NCI-H1930 (cell line): ENCODE measurements around the gene ZIC5.

Experiments used
- DNase-seq, 2 experiments: peaks; one replicate each; lab custom pipeline; 2025; lab: John Stamatoyannopoulos, UW

ZIC5 gene

DNA sequence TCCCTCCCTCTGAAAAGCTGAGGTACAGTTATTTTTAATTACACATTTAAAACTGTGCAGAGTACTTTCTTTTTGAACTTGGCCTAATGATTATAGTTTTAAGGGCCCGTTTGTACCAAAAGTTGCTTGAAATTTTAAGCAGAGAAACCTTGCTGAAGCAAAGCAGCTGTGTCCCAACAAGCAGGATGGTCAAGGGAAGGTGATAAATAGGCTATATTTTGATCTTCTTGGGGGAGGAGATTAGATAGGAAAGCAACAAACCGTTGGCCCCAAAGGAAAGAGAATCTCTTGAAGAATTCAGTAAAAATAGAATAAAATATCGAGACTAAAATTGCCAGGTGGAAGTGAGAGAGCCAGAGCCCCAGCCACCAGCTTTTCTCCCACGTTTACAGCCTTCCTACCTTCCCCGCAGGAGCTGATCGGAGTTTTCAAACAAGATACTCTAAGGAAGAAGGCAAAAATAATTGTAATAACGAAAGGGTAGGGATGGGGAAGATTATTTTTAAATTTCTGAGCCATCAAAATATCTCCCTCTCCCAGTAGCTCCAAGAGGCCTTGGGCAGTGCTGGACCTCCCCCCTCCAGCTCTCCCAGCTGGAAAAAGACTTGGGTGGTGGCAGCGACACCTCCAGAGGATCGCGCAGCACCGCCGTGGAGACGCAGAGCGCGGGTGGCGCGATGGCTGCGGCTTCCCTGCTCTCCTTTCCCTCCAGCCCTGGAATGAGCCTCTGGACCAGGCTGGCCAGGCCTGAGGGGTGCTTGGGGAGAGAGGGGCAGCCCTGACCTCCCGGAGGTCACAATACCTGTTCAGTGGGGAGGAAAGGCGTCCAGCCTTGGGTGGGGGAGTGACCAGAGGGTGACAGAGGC lies 15.8 kb upstream of the ZIC5 start:
- no peak for DNase-seq

- DNase-seq = no peak
Observed at GRCh38 chr13:99986741-99987140, 15.2 kb upstream of the ZIC5 start.

GRCh38 chr13:99985886-99986527 lies 14.4 kb upstream of the ZIC5 start:
- no peak for DNase-seq

DNA sequence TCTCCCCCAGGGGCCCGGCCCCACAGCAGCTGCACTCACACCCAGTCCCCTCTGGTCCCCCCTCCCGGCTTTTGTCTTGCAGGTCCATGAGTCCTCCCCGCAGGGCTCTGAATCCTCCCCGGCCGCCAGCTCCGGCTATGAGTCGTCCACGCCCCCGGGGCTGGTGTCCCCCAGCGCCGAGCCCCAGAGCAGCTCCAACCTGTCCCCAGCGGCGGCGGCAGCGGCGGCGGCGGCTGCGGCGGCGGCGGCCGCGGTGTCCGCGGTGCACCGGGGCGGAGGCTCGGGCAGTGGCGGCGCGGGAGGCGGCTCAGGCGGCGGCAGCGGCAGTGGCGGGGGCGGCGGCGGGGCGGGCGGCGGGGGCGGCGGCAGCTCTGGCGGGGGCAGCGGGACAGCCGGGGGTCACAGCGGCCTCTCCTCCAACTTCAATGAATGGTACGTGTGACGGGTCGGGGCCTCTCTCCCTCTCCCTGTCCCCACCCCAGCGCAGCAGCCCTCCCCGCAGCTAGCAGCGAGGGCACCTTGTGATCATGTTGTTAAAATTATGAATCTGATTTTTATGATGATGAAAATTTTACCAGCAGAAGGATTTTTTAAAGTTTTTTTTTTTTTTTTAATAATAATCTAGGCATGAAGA lies 13.8 kb upstream of the ZIC5 start:
- no peak for DNase-seq

- DNase-seq = no peak
Observed at GRCh38 chr13:99984461-99985240, 13.1 kb upstream of the ZIC5 start.

DNA sequence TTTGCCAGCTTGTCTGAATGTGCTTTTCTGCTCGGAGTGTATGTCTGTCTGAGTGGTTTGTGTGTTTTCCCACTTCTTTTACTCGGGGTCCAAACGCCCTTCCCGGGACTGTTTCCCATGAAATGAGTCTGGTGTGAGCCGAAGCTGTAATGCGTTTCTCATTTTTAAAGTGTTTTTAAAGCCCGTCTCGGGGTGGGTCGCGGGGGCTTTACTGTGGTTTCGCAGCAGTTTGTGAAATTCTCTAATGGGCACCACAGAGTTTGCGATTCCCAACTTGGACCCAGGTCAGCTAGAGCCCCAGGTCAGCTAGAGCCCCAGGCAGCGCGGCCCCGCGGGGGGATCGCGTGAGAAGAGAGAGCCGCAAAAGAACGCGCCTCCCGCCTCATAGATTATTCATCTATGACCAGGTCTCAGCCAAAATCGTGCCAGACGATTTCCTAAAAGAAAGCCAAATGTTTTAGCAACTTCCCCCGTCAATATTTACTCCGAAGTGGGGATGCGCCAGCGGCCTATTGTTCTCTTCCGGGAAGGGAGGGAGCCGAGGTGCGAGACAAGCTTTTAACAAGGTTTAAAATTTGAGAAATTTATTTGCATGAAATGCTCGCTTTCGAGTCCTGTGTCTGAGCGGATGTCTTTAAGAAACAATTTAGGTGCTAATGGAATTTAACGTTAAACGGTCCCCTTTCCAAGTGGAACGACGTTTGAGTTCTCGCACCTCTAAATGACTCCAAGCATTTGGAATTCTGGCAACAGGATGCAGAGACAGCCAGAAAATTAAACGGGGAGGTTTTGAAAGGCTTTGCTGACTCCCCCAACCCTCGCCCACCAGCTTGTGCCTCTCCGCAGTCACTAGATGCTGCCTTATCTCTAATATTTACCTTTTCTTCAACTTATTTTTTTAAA lies 12.2 kb upstream of the ZIC5 start:
- DNase-seq = peak in 1 of 2 experiments; percentile 46

- no peak for DNase-seq
Observed at GRCh38 chr13:99982731-99983498, 11.3 kb upstream of the ZIC5 start.

DNA sequence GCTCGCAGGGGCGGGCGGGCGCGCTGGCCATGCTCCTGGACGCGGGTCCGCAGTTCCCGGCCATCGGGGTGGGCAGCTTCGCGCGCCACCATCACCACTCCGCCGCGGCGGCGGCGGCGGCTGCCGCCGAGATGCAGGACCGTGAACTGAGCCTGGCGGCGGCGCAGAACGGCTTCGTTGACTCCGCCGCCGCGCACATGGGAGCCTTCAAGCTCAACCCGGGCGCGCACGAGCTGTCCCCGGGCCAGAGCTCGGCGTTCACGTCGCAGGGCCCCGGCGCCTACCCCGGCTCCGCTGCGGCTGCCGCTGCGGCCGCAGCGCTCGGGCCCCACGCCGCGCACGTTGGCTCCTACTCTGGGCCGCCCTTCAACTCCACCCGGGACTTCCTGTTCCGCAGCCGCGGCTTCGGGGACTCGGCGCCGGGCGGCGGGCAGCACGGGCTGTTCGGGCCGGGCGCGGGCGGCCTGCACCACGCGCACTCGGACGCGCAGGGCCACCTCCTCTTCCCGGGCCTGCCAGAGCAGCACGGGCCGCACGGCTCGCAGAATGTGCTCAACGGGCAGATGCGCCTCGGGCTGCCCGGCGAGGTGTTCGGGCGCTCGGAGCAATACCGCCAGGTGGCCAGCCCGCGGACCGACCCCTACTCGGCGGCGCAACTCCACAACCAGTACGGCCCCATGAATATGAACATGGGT lies 10.6 kb upstream of the ZIC5 start:
- no peak for DNase-seq

DNA sequence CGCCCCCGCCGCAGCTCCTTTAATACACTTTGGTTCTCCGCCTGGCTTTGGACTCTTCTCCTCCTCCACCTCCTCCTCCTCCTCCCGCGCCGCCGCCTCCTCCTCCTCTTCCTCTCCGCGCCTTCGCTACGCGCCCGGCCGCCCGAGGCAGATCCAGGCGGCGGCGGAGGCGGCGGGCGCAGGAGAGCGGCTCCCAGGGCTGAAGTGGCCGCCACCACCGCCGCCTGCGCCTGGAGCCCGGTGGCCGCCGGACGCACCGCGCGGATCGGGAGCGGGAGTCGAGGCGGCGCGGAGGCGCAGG lies 10.1 kb upstream of the ZIC5 start, which contains the start of gene ZIC2:
TSS of gene ZIC2 (plus strand) at position 50 of the 301 bp plus-strand sequence. CDS start 281 bp downstream, outside the sequence.
- no peak for DNase-seq

DNA sequence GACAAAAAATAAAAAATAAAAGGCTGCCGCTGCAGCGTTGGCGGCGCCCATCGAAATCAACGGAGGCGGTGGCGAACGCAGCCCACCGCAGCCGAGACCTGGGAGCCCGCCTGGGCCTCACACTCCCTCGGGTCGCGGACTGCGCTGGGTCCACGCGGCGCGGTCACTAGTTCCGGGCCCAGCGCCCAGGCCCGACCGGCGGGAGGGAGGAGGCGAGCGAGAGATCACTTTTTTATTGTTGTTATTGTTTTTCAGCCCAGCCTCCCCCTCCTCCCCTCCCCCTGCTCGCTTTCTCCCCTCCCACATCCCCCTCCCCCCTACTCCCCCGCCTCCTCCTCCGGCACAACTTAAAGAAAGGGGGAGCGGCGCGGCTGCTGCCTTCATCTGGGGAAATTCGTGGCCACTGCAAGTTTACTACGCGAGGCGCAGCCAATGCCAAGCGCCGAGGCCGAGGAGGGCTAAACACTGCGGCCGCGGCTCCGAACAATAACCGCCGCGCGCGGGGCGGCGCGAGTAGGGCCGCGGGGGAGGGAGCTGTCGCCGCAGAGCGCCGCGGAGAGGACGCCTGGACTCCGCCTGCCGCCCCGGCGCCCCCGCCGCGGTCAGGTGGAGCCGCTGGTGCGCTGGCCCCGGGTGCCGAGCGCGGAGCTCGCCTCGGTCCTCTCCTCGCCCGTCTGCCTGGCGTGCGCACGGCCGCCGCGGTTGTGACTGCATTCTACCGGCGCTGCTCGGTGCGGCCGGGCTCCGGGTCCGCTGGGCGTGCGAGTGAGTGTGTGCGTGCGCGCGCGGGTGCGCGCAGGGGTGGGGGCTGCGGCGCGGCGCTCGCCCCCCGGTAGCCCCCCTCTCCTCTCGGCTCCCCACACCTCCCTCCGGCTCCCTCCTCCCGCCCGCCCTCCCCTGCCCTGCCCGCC lies 9.5 kb upstream of the ZIC5 start:
- DNase-seq = peak; percentile 84 to 92

- DNase-seq = peak; percentile 87 to 89
Observed at GRCh38 chr13:99980201-99980823, 8.7 kb upstream of the ZIC5 start.

DNA sequence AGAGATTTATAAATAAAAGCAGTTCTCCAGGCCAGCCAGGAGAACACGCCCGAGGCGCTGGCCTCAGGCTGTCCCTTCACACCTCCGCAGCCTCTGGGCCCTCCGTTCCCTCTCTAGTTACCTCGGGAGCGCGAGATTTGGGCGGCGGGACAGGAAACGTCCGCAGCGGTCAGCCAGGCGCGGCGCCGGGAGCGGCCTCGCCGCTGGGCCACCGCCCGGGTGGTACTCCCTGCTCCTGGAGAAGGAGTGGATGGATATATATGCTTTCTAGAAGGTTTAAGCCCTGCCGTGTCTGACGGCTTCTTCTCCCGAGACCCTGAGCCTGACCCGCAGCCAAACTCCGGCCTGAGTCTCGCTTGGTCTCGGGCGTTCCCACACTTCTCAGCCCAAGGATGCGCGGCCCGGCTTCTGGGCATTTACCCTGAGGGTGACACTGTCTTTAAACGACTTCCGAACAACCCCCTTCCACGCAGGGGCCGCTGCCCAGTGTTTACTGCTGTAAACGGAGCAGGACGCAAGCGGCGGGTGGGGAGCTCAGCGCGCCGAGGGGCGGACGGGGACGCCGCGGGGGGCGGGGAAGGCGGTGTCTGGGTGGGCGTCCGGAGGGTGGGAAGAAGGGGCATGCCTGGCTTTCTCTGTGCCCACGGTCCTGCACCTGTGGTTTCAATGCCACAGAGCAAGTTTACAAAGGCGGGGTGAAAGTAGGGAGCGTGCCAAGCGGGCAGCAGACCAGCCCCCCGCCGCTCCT lies 8.1 kb upstream of the ZIC5 start:
- peak in 1 of 2 experiments; percentile 22 for DNase-seq

GRCh38 chr13:99978799-99979452 lies 7.4 kb upstream of the ZIC5 start:
- DNase-seq = no peak

GRCh38 chr13:99977912-99978798 lies 6.6 kb upstream of the ZIC5 start:
- no peak for DNase-seq

DNA sequence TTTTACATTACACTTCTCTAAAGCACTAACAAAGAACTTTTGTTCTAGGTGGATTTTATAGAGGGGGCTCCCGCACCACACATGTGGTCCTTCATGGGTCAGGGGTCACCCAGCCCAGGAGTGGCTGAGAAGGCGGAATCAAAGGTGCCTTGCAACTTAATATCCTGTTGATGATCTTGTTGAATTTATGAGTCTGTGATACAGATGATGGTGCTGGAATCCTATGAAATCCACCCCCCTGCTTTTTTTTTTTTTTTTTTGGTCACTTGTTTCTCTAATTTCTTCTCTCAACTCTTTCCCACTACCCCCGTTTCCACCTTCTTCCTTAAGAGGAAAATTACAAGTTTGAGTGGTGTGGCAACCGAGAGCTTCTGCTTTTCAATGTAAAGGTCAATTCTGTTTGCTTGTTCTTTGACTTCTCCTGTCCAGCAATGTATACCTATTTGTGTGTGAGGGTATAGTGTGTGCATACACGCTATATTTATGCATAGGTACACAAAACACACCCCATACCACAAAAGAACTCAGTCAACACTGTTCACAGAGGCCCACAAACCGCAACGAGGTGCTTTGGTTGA lies 5.9 kb upstream of the ZIC5 start:
- no peak for DNase-seq

GRCh38 chr13:99976575-99976974 lies 5.0 kb upstream of the ZIC5 start:
- no peak for DNase-seq
